HK-2 (cell line): ENCODE measurements around the gene MAST4.

Experiments
- DNase-seq: peaks from one replicate; pipeline ENCODE4 v3.0.0-alpha.2; 2018; ENCODE audit not compliant: unreplicated experiment

MAST4 gene

DNA sequence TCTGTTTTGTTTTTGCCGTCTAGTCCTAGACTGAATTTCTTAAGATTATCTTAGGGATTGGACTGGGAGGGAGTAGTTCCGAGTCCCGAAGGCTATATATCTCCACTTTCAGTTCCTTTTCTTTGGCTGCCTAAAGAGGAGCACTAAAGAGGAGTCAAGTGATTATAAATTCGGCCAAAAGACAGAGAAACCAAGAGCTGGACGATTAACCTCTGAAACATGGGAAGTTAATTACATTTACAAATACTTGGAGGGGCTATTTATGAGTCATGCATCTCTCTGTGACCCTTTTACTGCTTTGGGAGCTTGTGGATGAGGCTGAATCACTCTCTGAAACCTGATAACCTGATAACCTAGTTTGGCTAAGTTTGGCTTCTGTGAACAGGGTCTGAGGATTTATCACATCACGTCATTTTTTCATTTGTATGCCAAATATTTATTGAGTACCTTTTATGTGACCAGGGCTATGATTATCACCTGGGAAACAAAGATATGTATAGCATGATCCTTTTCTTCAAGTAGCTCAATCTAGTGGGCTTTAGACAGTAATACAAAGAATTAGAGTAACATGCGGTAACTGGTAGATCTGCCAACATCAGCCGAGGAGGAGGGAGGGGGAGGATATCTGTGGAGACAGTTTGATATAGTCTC lies 419.5 kb downstream of the MAST4 start:
- DNase-seq = no peak

DNA sequence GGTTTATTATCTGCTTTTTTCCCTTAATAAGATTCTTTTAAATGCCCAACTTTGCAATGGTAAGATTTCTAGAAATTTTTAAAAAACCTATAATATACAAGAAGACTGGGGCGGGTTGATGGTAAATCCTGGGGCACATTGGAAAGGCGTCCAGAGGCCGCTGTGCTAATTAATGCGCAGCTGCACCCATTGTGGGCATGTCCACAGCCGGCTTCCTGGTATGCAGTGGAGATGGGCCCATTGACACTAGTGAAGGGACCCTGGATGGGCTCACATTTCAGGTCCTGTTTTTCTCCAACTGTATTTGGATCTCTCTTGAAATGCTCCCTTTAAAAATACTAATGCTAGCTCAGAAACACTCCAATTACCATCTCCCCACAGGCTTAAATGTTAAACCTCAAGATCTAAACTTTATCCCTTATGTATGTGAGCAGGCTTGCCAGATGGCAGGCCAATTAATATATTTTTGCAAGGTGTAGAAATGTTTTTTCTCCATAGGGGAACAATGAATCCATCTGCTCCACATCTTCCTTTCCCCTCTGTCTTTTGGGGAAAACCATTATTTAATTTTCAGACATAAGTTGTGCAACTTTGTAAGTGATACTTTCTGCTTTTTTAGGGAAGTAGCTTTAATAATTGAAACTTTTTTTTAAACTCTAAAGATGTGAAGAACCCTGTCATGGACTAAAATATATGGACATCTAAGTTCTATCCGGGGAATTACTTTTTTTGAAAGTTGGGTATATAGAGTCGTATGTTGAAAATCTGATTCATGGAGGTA lies 423.1 kb downstream of the MAST4 start:
- no peak for DNase-seq

DNA sequence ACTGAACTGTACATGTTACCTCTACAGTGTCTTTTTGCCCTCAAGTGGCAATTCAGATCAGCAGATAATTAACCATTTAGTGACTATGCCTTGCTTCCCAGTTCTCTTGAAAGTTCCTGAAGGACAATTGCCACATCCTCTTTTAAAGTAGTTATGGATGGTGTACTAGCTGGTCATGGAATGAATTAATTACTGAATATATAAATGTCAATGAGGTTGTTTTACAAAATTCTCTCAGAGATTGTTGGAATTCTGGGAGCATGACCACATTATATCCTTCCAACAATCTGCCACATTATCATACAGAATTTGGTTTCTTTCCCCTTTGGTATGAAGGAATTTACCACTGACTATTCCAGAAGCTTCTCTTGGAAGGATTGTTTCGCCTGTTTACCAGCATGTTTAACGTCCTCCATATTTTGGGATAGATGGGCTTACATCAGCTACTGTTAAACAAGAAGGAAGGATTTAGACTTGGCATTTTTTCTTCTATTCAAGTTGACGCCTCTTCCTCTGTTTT lies 424.0 kb downstream of the MAST4 start:
- DNase-seq = no peak

DNA sequence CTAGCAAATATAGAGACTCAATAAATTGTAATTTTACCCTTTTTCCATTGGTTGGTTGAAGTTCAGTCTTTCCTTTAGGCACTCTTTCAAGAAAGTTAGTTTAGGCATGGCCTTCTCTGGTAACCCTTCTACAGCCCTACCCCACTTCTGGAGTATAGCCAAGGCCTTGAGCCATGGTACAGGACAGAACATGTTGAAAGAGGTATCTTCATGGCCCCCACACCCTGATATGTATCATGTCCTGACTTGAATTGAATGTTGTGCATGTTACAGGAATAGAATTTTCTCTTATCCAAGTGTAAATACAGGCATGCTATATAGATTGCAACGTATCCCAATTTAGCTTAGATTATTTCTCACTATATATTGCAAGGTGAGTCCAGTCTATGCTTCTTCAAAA lies 424.8 kb downstream of the MAST4 start:
- DNase-seq = no peak

DNA sequence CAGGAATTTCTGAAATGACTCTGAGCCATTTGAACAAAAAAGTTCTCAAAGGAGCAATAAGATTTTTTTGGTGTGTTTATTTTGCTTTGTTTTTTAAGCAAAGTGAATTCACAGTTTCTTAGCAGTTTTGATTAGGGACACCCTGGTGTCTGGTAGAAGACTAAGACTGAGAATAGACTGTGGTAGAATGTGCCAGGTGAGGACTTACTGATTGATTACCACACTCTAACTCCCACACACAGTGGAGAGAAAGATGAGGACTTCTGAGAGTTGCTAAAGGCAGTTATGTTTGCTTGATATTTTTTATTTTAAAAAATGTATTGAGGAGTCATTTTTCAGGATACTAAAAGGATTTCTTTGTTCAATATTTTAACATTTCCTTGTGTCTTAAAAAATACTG lies 425.3 kb downstream of the MAST4 start:
- no peak for DNase-seq

DNA sequence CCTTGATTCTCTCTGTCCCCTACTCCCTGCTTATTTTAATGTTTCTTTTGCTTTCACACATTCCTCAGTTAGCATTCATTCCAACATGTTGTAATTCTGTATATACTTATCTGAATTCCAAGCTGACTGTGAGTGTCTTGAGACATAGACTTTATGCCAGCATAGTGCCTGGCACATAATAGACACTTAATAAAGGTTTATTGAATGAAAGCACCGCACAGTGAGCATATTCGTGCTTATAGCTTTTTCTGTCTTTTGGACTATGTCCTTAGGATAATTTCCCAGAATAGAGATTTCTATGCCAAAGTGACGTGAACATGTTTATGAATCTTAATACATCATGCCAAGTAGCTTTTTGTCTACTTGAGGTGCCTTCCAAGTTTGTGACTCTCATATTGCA lies 425.8 kb downstream of the MAST4 start:
- no peak for DNase-seq

DNA sequence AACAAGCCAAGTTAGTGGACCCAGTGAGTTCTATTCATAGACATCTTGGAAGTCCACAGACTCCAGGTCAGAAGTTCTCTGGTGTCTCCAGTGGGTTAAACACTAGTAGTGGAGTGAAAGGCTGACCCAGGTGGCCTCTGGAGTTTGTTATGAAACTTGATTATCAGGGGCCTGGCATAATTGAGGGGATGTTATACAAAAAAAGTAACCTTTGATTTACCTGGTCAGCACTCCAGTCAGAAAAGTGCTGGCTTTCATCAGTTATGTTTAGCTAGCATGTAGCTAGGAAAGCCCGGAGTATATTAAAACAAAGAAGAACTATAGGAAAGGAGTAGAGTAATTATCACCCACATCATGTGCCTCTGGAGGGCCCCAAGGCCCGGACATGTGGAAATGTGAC lies 429.3 kb downstream of the MAST4 start:
- no peak for DNase-seq

DNA sequence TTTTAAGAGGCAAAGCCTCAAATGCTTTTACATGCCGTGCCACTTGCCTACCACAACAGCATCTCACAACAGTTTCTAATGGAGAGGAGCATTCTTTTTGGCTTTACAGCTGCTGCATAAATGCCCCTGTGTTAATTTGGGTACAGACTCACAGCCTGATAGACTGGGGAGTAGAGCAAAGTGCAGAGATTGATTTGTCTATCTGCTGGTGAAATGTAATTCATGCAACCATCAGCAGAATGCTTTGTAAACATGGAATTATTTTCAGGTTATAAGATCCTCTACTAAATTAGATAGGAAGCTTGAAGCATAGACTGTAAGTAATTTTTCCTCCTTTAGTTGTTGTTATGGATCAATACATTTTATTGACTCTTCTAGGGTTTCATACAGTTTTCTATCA lies 430.1 kb downstream of the MAST4 start:
- no peak for DNase-seq

DNA sequence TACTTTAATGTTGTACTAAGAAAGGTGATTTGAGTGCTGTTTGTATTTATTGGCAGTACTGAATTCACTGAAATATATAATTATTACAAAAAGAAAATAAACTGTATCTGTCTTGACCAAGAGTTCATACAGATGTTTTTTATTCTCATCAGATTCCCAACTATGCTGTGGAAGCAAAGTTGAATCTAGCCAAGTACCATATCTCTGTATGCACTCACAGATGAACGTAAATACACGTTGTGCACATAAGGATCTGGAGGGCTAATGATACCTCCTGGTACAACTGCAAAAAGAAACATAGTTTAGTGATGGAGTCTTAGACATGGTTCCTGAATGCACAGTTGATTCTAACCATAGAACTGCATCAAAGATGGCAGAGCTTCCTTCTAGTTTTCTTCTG lies 431.0 kb downstream of the MAST4 start:
- DNase-seq = no peak

DNA sequence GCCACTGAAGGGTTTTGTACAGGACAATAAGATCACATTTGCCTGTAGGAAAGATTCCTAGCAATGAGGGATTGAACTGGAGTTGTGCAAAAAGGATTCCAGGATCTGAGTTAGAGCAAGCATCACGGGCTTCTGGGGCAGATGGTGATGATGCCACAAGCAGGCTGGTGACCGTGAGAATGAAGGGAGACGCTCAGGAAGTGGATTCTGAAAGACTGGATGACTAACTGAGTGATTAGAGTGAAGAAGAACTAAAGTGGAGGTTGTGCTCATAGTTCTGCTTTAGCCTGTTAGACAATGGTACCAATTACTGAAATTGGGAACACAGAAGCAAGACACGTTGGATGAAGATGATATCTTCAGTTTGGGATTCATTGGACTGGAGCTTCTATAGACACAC lies 432.2 kb downstream of the MAST4 start:
- no peak for DNase-seq

DNA sequence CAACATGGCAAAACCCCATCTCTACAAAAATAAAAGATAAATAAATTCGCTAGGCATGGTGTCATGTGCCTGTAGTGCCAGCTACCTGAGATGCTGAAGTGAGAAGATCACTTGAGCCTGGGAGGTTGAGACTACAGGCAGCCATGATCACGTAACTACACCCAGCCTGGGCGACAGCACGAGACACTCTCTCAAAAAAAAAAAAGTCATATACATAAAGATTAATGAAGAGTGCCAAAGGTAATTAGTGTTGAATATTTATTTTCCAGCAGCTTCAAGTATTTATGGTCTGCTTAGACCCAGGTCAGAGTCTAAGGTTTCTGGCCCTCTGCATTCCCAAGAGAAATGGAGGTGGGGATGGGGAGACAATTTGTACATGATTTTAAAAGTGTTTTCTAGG lies 432.7 kb downstream of the MAST4 start:
- no peak for DNase-seq

DNA sequence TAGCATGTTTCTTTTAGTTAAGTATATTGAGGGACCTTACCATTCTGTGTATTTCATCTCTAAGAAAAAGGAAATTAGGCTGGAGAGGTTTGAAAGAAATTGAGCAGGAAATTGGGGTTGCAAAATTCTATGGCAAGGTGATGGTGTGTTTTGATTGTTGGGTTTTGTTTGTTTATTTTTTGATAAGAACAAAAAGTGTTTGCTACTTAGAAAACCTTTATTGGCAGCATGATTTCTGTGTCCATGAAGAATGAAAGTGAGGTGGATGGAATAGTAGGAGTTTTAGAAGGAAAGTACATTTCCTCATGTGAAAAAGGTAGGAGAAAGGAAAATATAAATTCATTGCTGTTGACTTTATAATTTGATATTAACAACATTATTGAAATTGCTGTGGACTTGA lies 433.3 kb downstream of the MAST4 start:
- DNase-seq = no peak

DNA sequence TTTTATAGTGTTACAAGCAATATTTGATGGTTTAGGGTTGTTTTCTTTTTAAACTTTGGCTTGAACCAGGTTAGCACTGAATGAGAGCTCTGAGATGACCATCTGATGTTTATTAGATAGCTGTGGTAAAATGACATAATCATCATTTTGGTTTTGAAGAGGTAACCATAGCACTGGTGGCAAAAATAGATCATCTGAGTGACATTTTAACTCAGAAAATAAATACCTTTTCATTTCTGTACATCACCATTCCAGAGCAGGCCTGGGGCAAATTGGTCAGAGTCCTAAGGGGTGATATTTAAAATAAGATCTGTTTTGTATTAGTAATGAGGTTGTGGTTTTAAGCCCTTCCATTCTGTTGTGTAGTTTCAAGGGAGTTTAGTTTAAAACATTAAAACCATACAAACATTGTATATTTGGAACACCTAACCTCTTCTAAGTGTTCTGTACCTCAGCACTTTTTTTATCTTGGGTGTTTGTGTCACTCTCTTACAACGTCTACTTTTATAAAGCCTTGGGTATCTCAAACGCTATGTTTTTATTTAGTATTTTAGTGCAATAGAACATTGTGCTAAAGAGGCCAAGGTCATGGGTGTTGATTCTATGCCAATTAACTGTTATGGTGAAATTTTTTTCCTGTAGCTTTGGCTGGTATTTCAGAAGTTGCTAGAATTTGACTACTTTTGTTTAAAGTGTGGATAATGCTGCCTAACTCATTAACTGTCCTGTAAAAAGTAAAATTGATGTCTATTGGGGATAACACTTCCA lies 434.3 kb downstream of the MAST4 start:
- DNase-seq = no peak

DNA sequence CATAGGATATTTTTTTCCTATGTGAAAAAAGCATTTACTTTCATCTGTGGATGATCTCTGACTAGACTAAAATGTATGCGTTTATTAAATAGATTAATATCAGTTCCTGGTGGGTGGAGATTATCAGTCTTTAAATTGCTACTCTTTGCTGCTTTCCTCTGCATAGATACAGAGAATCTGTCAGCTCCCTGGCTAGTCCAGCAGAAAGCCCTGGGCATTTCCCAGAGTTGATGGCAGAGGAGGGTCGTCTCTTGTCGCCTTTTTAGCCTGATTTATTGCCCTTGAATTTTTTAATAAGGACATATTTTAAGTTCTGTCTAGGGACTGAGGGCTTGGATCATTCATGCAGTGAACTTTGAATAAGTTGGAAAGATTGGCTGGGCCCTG lies 434.9 kb downstream of the MAST4 start:
- DNase-seq = no peak

DNA sequence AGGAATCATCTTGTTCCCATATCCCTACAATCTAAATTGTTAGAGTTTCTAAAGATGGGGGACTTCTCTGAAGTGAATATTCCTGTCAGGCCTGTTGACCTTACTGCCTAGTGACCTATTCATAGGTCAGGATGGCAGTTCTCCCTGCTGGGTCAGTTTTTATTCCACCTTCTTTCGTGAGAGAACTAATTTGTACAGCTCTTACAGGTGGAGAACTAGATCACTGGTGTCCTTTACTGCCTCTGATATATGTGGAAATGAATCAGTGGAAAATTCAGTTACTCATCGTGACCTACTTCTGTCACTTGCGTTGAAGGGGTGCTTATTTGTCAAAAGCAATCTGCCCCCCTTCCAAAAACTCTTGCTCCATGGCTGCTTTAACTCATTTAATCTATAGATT lies 435.5 kb downstream of the MAST4 start:
- DNase-seq = no peak

DNA sequence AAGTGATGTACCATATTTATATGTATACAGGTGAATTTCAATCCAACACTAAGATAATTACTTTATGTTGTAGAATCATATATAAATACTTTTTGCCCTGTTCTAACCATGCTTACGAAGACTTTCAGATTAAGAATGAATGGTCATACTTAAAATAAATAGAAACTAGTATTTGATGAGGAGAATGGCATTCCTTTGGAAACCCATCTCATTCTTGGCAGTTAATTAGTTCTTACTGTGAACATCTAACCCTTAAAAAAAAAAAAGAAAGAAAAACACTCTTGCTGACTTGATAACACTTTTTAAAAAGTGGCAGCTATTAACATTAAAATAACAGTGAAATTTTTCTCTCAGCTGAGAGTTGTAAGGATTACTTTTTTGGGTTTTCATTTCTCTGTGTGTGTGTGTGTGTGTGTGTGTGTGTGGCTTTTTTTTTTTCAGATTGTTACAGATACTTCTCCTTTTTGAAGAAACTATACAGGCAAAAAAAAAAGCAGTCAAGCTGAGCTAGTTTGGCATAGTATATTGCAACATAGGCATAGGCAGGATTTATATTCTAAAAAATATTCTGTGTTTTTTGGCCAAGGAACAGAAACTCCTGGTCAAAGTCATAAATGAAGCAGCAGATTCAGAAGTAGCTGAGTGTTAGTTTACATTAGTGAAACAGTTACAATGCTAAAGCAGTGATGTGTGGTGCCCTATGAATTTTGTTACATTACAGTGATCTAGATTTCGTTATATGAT lies 436.9 kb downstream of the MAST4 start:
- no peak for DNase-seq

DNA sequence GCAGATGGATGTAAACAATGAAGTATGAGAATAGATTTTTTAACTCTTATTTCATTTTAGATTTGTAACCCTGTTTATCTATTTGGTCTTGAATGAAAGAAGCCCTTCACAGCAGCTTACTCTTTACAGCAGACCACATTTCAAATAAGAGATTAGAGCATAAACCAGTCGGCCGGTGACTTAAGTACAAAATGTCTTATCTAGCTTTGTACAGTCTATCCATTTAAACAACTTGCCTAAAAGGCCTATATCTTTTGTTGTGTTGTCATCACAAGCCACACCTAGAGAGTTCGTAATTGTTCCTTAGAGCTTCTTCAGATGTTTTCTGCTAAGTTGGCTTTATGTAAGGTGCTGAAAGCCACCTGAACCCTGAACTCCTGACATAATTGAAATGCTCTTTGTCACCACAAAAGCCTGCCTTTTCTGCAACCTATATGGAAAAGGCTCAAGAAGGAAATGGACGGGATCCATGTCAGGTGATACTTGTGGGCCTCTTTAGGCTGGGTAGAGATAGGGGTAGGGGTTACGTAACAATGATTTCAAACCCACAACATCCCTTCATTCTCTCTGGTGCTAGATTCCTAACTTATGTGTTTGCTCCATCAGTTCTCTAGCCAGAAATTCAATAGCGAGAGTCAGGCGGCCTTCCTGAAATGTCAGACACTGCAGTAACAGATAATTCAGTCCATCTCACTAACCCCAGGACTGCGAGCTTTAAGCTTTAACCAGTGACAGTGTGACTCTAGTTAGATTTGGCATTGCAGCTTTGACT lies 437.9 kb downstream of the MAST4 start:
- no peak for DNase-seq

DNA sequence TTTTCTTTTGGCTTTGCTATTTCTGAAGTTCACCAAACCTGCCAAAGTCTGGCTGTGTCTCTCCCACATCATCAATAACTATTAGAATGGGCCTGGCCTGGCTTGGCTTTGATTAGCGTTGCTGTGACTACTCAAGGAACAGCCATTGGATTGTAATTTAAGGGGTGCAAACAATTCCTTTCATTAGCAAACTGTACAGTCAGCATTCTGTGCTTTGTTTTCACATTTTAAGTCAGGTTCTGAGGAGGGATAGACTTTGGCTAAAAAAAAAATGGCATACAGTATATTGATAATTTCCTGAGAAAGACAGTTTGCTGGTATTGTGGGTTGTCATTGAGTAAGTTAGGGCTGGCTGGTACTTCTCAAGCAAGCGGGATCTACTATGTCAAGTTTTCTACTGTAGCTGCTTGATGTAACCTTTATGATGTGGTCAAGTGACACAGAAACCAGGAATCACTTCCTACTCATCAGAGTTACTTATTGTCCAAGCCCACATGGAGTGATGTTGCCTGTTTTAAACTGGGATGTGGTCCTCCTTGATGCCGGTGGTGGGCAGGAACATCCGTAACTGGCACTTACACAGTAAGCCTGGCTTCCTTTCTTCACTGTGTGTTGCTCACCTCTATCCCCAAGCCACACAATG lies 439.0 kb downstream of the MAST4 start:
- no peak for DNase-seq

DNA sequence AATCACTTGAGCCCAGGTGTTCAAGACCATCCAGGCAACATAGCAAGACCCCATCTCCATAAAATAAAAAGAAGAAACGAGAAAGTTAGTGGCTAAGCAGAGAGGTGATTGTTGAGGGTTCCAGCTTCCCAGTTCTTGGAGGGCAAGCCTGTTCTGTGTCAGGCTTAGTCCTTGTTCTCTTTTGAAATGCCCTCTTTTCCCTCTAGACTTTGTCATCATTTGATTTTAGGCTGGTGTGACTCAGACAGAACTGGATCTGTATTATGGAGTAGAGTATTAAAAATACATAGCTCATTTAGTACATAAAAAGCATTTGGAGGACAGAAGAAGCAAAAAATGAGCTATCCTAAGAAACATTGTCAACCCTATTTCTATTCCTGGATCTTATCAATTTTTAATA lies 441.0 kb downstream of the MAST4 start:
- no peak for DNase-seq

DNA sequence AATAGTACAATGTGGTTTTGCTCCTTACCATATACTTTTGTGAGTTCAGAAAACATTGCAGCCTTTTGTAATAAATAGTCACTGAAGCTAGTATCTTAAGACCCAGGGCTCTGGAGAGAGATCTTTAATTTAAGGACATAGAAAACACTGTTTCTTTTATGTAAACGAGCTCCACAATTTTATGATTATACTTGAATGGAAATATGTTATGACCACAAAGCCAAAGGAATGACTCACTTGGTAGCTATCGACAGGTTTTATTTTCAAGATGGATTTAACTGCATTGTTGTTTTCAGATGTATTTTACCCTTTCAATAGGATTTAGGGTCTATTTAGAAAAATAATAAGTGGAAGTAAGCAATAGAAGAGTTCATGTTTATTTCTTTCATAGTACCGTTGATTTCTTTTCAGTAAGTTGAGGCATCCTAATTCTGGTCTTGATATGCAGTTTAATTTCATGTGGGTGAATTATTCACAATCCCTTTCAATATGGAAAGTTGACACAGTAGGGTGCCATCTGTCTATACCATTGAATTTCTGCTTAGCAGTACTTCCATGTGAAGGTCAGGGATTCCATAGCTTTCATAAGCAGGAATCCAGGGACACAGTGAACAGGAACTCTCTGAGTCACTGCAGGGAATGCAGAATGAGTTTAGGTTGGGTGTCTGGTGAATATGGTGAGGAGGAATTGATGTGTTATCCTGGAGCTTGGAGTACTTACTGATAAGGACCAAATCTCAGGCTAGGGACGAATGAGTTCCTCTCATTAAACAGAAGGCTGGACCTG lies 442.8 kb downstream of the MAST4 start:
- DNase-seq = no peak
